AG20443 (cell line): ENCODE results near the gene TELO2.
"Not testable (repeated sequence)": the region's sequence is repeated elsewhere in the genome, so short reads cannot be mapped to it uniquely, and the experiment has no call there.

Experiments
- DNase-seq: peaks from one replicate; pipeline ENCODE4 v3.0.0; 2012; ENCODE audit warnings: low spot score, mixed read lengths

The TELO2 gene

GRCh38 chr16:1475552-1476114 lies 17.5 kb upstream of the TELO2 start:
- no peak for DNase-seq

GRCh38 chr16:1477033-1477432 lies 16.1 kb upstream of the TELO2 start:
- no peak for DNase-seq

GRCh38 chr16:1478937-1479336 lies 14.2 kb upstream of the TELO2 start:
- not testable (repeated sequence) for DNase-seq

- no peak for DNase-seq
Measured at GRCh38 chr16:1481906-1482835, 11.0 kb upstream of the TELO2 start.

GRCh38 chr16:1485847-1486496 lies 7.2 kb upstream of the TELO2 start:
- no peak for DNase-seq

GRCh38 chr16:1486551-1487390 lies 6.4 kb upstream of the TELO2 start:
- DNase-seq: no peak

- DNase-seq: no peak
Measured at GRCh38 chr16:1487395-1488053, 5.6 kb upstream of the TELO2 start.

GRCh38 chr16:1488054-1488601 lies 5.0 kb upstream of the TELO2 start:
- DNase-seq: no peak

- DNase-seq: no peak
Measured at GRCh38 chr16:1488619-1489018, 4.5 kb upstream of the TELO2 start, which contains the start of gene PTX4. Gene PTX4, minus strand, starts transcription at chr16:1488944. Its CDS starts 35 bp downstream, at chr16:1488909.

- no peak for DNase-seq
Measured at GRCh38 chr16:1489077-1489476, 4.1 kb upstream of the TELO2 start.

- DNase-seq: no peak
Measured at GRCh38 chr16:1491327-1491726, 1.8 kb upstream of the TELO2 start.

GRCh38 chr16:1492082-1492922 lies 858 bp upstream of the TELO2 start:
- no peak for DNase-seq

GRCh38 chr16:1493746-1494094 lies 560 bp downstream of the TELO2 start:
- DNase-seq: peak; percentile 46

GRCh38 chr16:1494129-1494640 lies 1.0 kb downstream of the TELO2 start:
- DNase-seq: peak; percentile 93

- no peak for DNase-seq
Measured at GRCh38 chr16:1494711-1495110, 1.6 kb downstream of the TELO2 start.

GRCh38 chr16:1495211-1495888 lies 2.2 kb downstream of the TELO2 start:
- no peak for DNase-seq

- no peak for DNase-seq
Measured at GRCh38 chr16:1495889-1496262, 2.7 kb downstream of the TELO2 start.

GRCh38 chr16:1496464-1496863 lies 3.3 kb downstream of the TELO2 start:
- DNase-seq: no peak

- no peak for DNase-seq
Measured at GRCh38 chr16:1497014-1497598, 3.9 kb downstream of the TELO2 start.
